GM18907 (cell line): ENCODE measurements around the gene EGFR.
"Not testable (repeated sequence)": the region's sequence is repeated elsewhere in the genome, so short reads cannot be mapped to it uniquely, and the experiment has no call there.

ENCODE experiments used
- ATAC-seq: cut with Tn5 transposase; IDR thresholded peaks from one replicate; pipeline ENCODE4 v1.9.1; 2021; ENCODE audit warnings: mild to moderate bottlenecking, moderate library complexity; ENCODE audit not compliant: unreplicated experiment

Gene EGFR

GRCh38 chr7:55034776-55035175 lies 16.0 kb downstream of the EGFR start:
- no peak for ATAC-seq

DNA sequence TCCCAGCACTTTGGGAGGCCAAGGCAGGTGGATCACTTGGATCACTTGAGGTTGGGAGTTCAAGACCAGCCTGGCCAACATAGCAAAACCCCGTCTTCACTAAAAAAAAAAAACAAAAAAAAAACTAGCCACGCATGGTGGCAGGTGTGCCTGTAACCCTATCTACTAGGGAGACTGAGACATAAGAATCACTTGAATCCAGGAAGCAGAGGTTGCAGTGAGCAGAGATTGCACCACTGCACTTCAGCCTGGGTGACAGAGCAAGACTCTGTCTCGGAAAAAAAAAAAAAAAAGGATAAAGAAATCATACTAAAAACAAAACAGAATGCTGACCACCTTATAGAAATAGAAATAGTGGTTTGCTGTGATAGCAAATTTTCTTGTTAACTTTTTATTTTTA lies 16.6 kb downstream of the EGFR start:
- ATAC-seq = not testable (repeated sequence)

GRCh38 chr7:55036950-55037736 lies 18.3 kb downstream of the EGFR start:
- no peak for ATAC-seq

GRCh38 chr7:55043691-55044370 lies 25.0 kb downstream of the EGFR start:
- ATAC-seq = no peak

GRCh38 chr7:55044371-55044717 lies 25.5 kb downstream of the EGFR start:
- ATAC-seq = no peak

DNA sequence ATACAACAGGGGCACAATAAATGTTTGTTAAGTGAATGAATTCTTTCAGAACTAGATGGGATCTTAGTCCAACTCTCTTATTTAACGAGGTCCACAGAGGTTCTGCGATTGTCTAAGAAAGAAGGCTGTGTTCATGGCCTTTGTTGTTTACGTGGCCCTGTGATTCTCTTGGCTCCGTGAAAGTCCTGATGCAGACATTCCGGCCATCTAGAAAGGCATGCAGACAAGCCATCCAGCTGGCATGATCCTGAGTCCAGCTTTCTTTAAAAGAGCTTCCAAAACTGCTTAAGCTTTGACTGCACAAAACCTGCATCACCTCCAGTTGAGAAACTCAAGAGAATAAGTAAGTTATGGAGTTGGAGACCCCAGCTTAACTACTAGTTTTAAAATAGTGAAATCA lies 26.0 kb downstream of the EGFR start:
- ATAC-seq = no peak

DNA sequence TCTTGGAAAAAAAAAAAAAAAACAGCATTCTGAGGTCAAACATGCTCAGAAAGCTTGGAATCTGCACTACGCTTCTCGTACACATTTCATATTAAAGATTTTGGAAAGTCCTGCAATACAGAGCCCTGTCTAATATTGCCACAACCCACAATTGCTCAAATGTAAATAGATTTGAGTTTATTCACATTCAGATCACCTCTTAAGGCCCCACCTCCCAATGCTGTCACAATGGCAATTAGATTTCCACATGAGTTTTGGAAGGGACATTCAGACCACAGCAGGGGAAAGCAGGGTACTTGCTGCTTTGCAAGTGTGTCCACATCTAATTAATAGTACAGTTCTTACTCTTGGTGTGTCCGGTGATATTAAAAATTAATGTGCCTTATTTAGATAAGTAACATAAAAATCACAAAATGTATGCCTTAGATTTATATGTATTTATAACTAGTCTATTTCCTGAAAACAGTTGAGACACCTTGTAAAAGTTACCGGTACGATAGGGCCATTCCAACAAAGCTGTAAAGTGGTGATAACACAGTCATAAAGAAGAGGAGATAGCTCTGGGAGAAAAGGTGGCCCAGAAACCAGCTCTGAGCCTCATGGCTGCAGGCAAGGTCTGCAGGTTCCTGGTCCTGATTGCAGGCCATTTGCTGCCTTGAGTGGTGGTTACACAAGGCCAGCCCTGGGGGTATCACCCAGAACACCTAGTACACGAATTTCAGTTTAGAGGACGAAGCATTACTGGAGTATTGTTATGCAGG lies 27.9 kb downstream of the EGFR start:
- no peak for ATAC-seq

GRCh38 chr7:55048221-55048859 lies 29.5 kb downstream of the EGFR start:
- no peak for ATAC-seq

DNA sequence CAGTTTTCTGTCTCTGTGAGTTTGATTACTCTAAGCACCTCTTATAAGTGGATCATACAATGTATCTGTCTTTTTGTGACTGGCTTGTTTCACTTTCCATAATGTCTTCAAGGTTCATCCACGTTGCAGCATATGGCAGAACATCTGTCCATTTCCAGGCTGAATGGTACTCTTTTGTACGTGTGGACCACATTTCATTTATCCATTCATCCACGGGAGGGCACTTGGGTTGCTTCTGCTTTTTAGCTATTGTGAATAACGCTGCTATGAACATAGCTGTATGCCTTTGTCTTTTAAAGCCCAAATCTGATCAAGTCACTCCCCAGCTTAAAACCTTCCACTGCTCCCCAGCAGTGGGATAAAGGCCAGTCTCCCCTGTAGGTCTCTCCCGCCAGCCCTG lies 31.5 kb downstream of the EGFR start:
- peak; percentile 55 for ATAC-seq

DNA sequence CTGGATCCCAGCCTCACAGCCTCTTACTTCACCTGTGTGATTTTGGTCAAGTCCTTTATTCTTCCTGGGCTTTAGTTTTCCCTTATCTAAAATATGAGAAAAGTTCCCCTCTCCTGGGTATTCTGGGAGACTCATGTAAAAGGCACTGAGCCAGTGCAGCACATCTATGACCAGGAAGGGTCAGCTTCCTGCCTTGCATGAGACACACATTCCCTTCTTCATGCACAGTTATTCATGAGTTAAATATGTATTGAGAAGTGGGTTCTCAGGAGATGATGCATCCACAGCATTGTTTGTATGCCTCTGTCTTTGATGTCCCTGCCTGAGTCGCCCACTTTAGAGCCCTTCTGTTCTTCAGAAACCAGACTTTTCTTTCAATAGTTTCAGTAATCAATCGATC lies 33.3 kb downstream of the EGFR start:
- ATAC-seq = no peak

DNA sequence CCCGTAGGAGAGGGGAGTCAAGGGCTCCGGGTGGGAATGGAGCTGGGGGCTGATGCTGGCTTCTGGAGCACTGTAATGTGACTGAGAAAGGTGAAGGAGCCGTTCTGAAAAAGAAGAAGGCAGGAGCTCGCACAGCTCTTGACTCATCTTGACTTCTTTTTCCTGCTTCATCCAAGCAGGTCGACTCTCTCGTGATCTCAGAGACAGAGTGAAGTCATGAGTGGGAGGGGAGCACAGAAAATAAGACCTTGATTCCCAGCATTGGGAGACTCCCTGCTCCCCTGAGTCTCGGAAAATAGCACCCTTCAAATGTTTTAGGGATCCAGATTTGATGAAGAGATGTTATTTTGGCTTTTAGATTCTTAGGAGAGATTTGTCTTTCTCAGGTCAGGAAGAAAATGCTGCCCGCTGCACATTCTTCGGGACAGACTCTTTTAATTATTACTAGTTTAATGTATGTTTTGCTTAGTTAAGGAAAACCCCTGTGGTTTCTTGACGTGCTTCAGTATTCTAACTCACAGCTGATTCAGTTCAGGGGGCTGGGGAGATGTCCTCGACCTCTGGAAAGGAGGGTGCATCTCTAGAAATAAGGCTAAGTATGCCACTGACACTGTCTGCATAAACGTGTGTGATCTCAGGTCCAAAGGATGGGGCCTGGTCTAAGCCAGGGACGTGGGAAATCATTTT lies 34.1 kb downstream of the EGFR start:
- no peak for ATAC-seq

- ATAC-seq = no peak
Observed at GRCh38 chr7:55053651-55054571, 35.1 kb downstream of the EGFR start.

DNA sequence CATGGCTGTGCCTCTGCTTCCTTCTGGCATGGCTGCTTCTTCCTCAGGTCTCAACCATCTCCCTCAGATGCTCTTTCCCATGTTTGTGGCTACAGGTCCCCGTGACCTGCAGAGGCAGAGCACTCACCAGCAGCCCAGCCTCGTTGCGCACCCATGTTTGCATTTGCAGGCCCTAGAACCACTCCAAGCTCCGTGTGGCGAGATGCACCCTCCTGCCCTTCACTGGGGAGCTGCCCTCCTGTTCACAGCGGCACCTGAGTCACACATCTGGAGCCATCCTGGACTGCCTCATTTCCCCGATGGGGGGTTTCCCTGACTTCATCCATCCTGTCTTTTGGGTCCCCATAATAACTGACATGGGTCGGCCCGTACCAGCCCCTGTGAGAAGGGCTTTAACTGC lies 35.9 kb downstream of the EGFR start:
- ATAC-seq = no peak

DNA sequence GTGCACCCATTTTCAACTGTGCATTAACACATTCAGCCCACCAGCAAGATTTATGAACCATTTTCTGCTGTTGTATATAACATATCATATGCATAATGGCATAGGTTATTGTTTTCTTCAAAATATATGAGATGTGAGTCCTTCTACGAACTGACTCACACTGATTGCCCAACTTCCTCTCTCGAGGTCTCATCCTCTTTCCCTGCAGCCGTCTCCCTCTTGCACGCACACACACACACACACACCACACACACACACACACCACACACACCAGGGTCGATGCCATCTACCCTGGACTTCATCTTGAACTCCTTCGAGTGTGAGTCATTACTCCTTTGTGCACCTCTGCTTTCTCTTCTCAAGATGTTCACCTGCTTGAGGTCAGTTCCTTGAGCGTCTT lies 36.7 kb downstream of the EGFR start:
- no peak for ATAC-seq

- ATAC-seq = no peak
Observed at GRCh38 chr7:55056068-55056467, 37.3 kb downstream of the EGFR start.

GRCh38 chr7:55056577-55057480 lies 38.0 kb downstream of the EGFR start:
- ATAC-seq = no peak

DNA sequence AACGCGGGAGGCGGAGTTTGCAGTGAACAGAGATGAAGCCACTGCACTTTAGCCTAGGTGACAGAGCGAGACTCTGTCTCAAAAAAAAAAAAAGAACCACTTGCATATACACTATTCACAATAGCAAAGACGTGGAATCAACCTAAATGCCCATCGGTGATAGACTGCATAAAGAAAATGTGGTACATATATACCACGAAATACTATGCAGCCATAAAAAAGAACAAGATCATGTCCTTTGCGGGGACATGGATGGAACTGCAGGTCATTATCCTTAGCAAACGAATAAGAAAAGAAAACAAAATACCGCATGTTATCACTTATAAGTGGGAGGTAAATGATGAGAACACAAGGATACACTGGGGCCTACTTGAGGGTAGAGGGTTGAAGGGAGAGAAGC lies 39.5 kb downstream of the EGFR start:
- ATAC-seq = no peak

- no peak for ATAC-seq
Observed at GRCh38 chr7:55059021-55059420, 40.2 kb downstream of the EGFR start.

GRCh38 chr7:55060085-55060484 lies 41.3 kb downstream of the EGFR start:
- no peak for ATAC-seq
